ENCODE data around the gene CASP6.

GRCh38 chr4:109671350-109671749 is 31.9 kb downstream of the CASP6 start:
- TF ChIP-seq CTCF (IDR thresholded peaks at IDR 0.05; ENCODE audit: control extremely low read depth in 1 of 3, insufficient read depth in 1 of 3, low read depth in 1 of 3, low read length in 3 of 3) (no peak), CHD1 (IDR thresholded peaks at IDR 0.05; ENCODE audit: low read depth, low read length) (no peak), SRF (IDR thresholded peaks at IDR 0.05; ENCODE audit: low read depth, low read length) (no peak)
